ENCODE results near the gene OTUD3.

GRCh38 chr1:19885821-19886220 is 3.6 kb downstream of the OTUD3 start:
- no peak for TF ChIP-seq CTCF (conservative IDR thresholded peaks at IDR 0.05; ENCODE audit: low read length)
- TF ChIP-seq EZH2phosphoT487 (IDR thresholded peaks at IDR 0.05; ENCODE audit: borderline replicate concordance), result no peak

All from Loucy (cell line).